Fibroblast of lung (primary cell): ENCODE data around the gene AHCYL1. TPM values are rescaled to one million over a fixed set of nuclear protein-coding genes. Genes with fewer than 3 reads are reported as not detected.

Experiments used
- DNase-seq, 2 donors: peaks; one replicate each; pipeline versions ENCODE4 v3.0.0 to v3.0.0-alpha.2; 2010; ENCODE audit warnings: low read depth in 2 of 2
- H2AFZ ChIP-seq: 2 replicates; pipeline ENCODE4 v1.5.1; 2012; ENCODE audit warnings: low read length, control low read depth, inconsistent platforms
- H3K27ac ChIP-seq: 2 replicates; pipeline ENCODE4 v1.5.1; 2011; ENCODE audit warnings: low read length, control low read depth; ENCODE audit not compliant: insufficient read depth
- H3K27me3 ChIP-seq: 2 replicates; pipeline ENCODE4 v1.5.1; 2011; ENCODE audit warnings: mild to moderate bottlenecking, low read length; ENCODE audit not compliant: control insufficient read depth, insufficient read depth
- H3K36me3 ChIP-seq: 2 replicates; pipeline ENCODE4 v1.5.1; 2011; ENCODE audit warnings: low read length; ENCODE audit not compliant: control insufficient read depth, insufficient read depth
- H3K4me1 ChIP-seq: 2 replicates; pipeline ENCODE4 v1.5.1; 2011; ENCODE audit warnings: low read length; ENCODE audit not compliant: control insufficient read depth, insufficient read depth; ENCODE audit errors: extremely low read depth
- H3K4me2 ChIP-seq: 2 replicates; pipeline ENCODE4 v1.5.1; 2011; ENCODE audit warnings: low read length, control low read depth; ENCODE audit not compliant: insufficient read depth; ENCODE audit errors: extremely low read depth
- H3K4me3 ChIP-seq, 4 experiments: fragments of 200-600 bp in 1 of 4; sonication (generic) in 1 of 4; replicated peaks in 1 of 4; 2 replicates each; pipeline ENCODE4 v1.5.1; 2011 to 2016; ENCODE audit warnings: low read length in 4 of 4, low read depth in 3 of 4, mild to moderate bottlenecking in 3 of 4, control low read depth in 2 of 4, inconsistent platforms in 1 of 4, mixed read lengths in 1 of 4; ENCODE audit not compliant: insufficient read depth in 1 of 4; ENCODE audit errors: control extremely low read depth in 1 of 4
- H3K79me2 ChIP-seq: 2 replicates; pipeline ENCODE4 v1.5.1; 2012; ENCODE audit warnings: mild to moderate bottlenecking, low read length, inconsistent platforms; ENCODE audit not compliant: control insufficient read depth, insufficient read depth
- H3K9ac ChIP-seq: 2 replicates; pipeline ENCODE4 v1.5.1; 2011; ENCODE audit warnings: mild to moderate bottlenecking, low read length, control low read depth; ENCODE audit not compliant: insufficient read depth
- H3K9me3 ChIP-seq: 2 replicates; pipeline ENCODE4 v1.5.1; 2012; ENCODE audit warnings: low read depth, low read length; ENCODE audit not compliant: control insufficient read depth, insufficient read depth
- H4K20me1 ChIP-seq: 2 replicates; pipeline ENCODE4 v1.5.1; 2011; ENCODE audit warnings: low read length; ENCODE audit not compliant: control insufficient read depth, insufficient read depth; ENCODE audit errors: extremely low read depth
- EZH2 ChIP-seq: IDR thresholded peaks from 2 replicates; pipeline ENCODE4 v1.5.1; 2012; ENCODE audit warnings: low read length, control low read depth, mild to moderate bottlenecking; ENCODE audit errors: missing control alignments
- polyA plus RNA-seq, 2 donors: library from polyadenylated mRNA; depleted of rRNA in 1 of 2; stranded (reverse) in 1 of 2; unstranded in 1 of 2; fragments of >200 nt; gene quantifications; 2 replicates each; pipeline ENCODE4 v1.2.1, GENCODE V29; 2011 to 2012; ENCODE audit warnings: missing spikeins in 1 of 2
- total RNA-seq: library from RNA; depleted of rRNA; stranded (reverse); fragments of >200 nt; gene quantifications from 2 replicates; pipeline ENCODE4 v1.2.1, GENCODE V29; 2014
- TF ChIP-seq, protein P1 (sequence below), 2 donors: IDR thresholded peaks in 1 of 2; conservative IDR thresholded peaks in 1 of 2; 1 replicate in 1 of 2; 2 replicates in 1 of 2; pipeline ENCODE4 v1.5.1; 2011 to 2012; ENCODE audit warnings: low read length in 2 of 2, control low read depth in 1 of 2, inconsistent platforms in 1 of 2, low read depth in 1 of 2, mild to moderate bottlenecking in 1 of 2

The AHCYL1 gene
- total and polyA plus RNA-seq, 2 donors (not counting 1 experiment from before 2014, with no cell fraction given): 70.5 to 83.3 TPM

DNA sequence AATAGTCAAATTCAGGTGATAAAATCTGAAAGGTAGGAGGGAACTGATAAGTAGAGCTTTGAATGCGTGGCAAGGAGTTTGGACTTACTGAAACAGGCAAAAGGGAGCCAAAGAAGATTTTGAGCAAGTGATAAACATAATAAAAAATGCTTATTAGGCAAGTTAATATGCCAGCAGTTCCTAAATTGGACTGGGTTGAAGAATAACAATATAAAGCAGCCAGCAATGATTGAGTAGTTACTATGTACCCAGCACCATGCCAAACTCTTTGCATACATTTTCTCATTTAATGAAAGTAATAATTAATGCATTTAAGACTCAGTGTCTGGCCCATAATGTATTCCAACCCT lies 23.8 kb upstream of the AHCYL1 start:
- Histone ChIP-seq H3K4me3 (no peak overlapping the region), H3K9ac (no peak overlapping the region), H3K79me2 (no peaks in the 10 kb centered on the region), H3K4me1 (peaks cover 8% of the 10 kb centered on the region), H2AFZ (no peak overlapping the region), H3K36me3 (no peaks in the 10 kb centered on the region), H3K27me3 (no peaks in the 10 kb centered on the region), H3K9me3 (no peaks in the 10 kb centered on the region), H3K4me2 (no peak overlapping the region), H4K20me1 (no peaks in the 10 kb centered on the region), H3K27ac (no peak overlapping the region)
- no peak for DNase-seq
- no peak for TF ChIP-seq EZH2
- TF ChIP-seq, protein P1, sequence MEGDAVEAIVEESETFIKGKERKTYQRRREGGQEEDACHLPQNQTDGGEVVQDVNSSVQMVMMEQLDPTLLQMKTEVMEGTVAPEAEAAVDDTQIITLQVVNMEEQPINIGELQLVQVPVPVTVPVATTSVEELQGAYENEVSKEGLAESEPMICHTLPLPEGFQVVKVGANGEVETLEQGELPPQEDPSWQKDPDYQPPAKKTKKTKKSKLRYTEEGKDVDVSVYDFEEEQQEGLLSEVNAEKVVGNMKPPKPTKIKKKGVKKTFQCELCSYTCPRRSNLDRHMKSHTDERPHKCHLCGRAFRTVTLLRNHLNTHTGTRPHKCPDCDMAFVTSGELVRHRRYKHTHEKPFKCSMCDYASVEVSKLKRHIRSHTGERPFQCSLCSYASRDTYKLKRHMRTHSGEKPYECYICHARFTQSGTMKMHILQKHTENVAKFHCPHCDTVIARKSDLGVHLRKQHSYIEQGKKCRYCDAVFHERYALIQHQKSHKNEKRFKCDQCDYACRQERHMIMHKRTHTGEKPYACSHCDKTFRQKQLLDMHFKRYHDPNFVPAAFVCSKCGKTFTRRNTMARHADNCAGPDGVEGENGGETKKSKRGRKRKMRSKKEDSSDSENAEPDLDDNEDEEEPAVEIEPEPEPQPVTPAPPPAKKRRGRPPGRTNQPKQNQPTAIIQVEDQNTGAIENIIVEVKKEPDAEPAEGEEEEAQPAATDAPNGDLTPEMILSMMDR (conservative IDR thresholded peaks at IDR 0.05 in 1 of 2, IDR thresholded peaks at IDR 0.05 in 1 of 2; ENCODE audit: low read depth in 1 of 2, low read length in 2 of 2): no peak

DNA sequence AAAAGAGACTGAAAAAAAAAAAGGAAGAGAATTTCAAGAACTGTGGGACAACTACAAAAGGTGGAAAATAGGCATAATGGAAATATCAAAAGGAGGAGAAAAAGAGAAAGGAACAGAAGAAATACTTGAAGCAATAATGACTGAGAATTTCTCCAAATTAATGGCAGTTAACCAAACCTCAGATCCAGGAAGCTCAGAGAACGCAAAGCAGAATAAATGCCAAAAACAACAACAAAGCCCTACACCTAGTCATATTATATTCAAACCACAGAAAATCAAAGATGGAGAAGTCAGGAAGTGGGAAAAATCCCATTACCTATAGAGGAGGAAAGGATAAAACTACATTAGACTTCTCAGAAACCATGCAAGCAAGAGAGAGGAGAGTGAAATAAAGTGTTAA lies 20.7 kb upstream of the AHCYL1 start:
- Histone ChIP-seq H3K4me2 (no peak overlapping the region), H2AFZ (no peak overlapping the region), H3K27me3 (no peaks in the 10 kb centered on the region), H3K9ac (no peak overlapping the region), H3K27ac (no peak overlapping the region), H3K36me3 (no peaks in the 10 kb centered on the region), H3K4me1 (peaks cover 8% of the 10 kb centered on the region), H3K9me3 (no peaks in the 10 kb centered on the region), H3K79me2 (no peaks in the 10 kb centered on the region), H3K4me3 (no peak overlapping the region), H4K20me1 (no peaks in the 10 kb centered on the region)
- TF ChIP-seq EZH2: no peak
- TF ChIP-seq, protein P1 (conservative IDR thresholded peaks at IDR 0.05 in 1 of 2, IDR thresholded peaks at IDR 0.05 in 1 of 2; ENCODE audit: low read depth in 1 of 2, low read length in 2 of 2): no peak
- DNase-seq: peak; percentile 42 to 66

DNA sequence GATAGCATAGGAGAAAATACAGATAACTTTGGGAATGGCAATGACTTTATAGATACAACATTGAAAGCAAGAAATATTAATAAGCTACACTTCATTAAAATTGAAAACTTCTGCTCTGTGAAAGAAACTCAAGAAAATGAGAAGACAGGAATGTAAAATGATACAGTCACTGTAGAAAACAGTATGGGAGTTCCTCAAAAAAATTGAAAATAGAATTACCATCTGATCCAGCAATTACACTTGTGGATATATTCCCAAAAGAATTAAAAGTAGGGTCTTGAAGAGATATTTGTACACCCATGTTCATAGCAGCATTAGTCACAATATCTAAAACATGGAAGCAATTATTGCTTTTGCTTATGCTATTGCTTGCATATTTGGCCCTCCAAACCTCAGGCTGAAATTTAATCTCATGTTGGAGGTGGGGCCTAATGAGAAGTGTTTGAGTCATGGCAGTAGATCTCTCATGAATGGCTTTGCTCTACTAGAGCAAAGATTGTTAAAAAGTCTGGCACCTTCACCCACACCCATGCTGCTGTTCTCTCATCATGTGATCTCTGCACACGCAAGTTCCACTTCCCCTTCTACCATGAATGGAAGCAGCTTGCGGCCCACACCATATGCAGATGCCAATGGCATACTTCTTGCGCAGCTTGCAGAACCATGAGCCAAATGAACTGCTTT lies 15.3 kb upstream of the AHCYL1 start:
- Histone ChIP-seq H3K36me3 (no peaks in the 10 kb centered on the region), H3K4me1 (no peaks in the 10 kb centered on the region), H3K27ac (no peak overlapping the region), H3K79me2 (no peaks in the 10 kb centered on the region), H3K4me2 (no peak overlapping the region), H3K27me3 (no peaks in the 10 kb centered on the region), H3K4me3 (no peak overlapping the region), H3K9me3 (no peaks in the 10 kb centered on the region), H2AFZ (no peak overlapping the region), H4K20me1 (no peaks in the 10 kb centered on the region), H3K9ac (no peak overlapping the region)
- TF ChIP-seq EZH2: no peak
- TF ChIP-seq, protein P1 (conservative IDR thresholded peaks at IDR 0.05 in 1 of 2, IDR thresholded peaks at IDR 0.05 in 1 of 2; ENCODE audit: low read depth in 1 of 2, low read length in 2 of 2): no peak
- peak; percentile 72 to 80 for DNase-seq
